Naive thymus-derived CD8-positive, alpha-beta T cell (primary cell): Measurements from ENCODE around the gene C19orf85. TPM values are rescaled to one million over a fixed set of nuclear protein-coding genes. Genes with fewer than 3 reads are reported as not detected.

Experiments
- ATAC-seq, 2 donors: fragments of 150-1000 bp; cut with Tn5 transposase in 1 of 2; sonication (Bioruptor Pico), chemical (Tn5 transposase) in 1 of 2; 1 replicate in 1 of 2; 2 replicates in 1 of 2; pipeline ENCODE4 v1.10.0; 2021; ENCODE audit warnings: mild to moderate bottlenecking in 2 of 2, moderate library complexity in 2 of 2
- POLR2A ChIA-PET: fragments of 350-600 bp; sonication (Branson Sonifier 250); formaldehyde crosslinking; loops from one replicate; lab custom pipeline; 2021; ENCODE audit warnings: antibody characterized with exemption; lab: Charles Lee
- DNase-seq, 10 donors: peaks; one replicate each; pipeline versions ENCODE4 v3.0.0 to v3.0.0-alpha.2; 2020 to 2022
- H3K27ac Mint-ChIP-seq, 10 donors: one replicate each; pipeline ENCODE4 v1.8.0; 2020 to 2022; ENCODE audit warnings: mild to moderate bottlenecking in 10 of 10, mixed read lengths in 10 of 10, moderate library complexity in 4 of 10, inconsistent platforms in 1 of 10
- H3K27me3 Mint-ChIP-seq, 5 donors: one replicate each; pipeline ENCODE4 v1.8.0; 2021 to 2022; ENCODE audit warnings: mixed read lengths in 5 of 5
- H3K36me3 Mint-ChIP-seq, 3 donors: one replicate each; pipeline ENCODE4 v1.8.0; 2020 to 2022; ENCODE audit warnings: mixed read lengths in 3 of 3, mild to moderate bottlenecking in 2 of 3, inconsistent platforms in 1 of 3
- H3K4me1 Mint-ChIP-seq, 4 donors: one replicate each; pipeline ENCODE4 v1.8.0; 2021 to 2022; ENCODE audit warnings: mixed read lengths in 4 of 4
- H3K4me3 Mint-ChIP-seq, 10 donors: one replicate each; pipeline ENCODE4 v1.8.0; 2020 to 2022; ENCODE audit warnings: mild to moderate bottlenecking in 10 of 10, mixed read lengths in 10 of 10, moderate library complexity in 6 of 10, inconsistent platforms in 1 of 10
- H3K9me3 Mint-ChIP-seq, 9 donors: one replicate each; pipeline ENCODE4 v1.8.0; 2020 to 2022; ENCODE audit warnings: mixed read lengths in 9 of 9, mild to moderate bottlenecking in 3 of 9, inconsistent platforms in 1 of 9, moderate library complexity in 1 of 9
- polyA plus RNA-seq, 3 donors: library from polyadenylated mRNA; unstranded; fragments of 300-500 nt; fragmentation: Illumina TruSeq; gene quantifications; one replicate each; pipeline ENCODE4 v1.2.3, GENCODE V29; 2021
- total RNA-seq, 8 experiments: library from RNA in 2 of 8; stranded (reverse) in 2 of 8; gene quantifications; one replicate each; pipeline ENCODE4 v1.2.3 and lab custom pipeline; 2021 to 2026

The C19orf85 gene
- total and polyA plus RNA-seq, 5 experiments from 2014 or later = not detected

DNA sequence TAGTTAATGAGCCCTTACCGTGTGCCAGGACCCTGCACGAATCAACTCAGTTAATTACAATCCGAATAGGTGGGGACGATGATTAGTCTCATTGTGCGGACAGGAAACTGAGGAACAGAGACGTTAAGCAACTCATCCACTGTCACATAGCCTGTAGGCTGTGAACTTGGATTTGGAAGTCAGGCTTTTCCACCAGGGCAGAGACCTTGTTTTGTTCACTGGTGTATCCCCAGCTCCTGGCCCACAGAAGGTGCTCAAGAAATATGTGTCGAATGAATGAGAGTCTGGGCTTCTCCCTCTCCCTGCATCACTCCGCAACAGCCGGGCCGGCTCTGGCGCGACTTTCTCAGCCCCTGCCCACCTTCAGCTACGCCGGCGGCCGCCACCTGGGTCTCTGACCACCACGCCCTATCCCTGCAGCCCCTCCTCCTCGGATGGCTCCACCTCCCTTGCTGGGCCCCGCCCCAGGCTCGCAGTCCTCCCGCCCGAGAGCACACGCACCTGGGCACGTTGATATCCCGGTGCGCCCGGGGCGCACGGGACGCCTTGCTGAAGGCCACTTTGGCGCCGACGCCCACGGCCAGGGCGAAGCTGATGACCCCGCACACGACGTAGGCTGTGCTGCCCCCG lies 22.7 kb downstream of the C19orf85 start:
- peak overlapping the region in 1 of 10 donors; percentile 60 for H3K27ac Mint-ChIP-seq
- H3K4me3 Mint-ChIP-seq = peak overlapping the region; percentile 3 to 72 (median 46)
- no peak for DNase-seq
- POLR2A ChIA-PET = no interaction called here
- peaks cover 19 to 28% (median 23%) of the 10 kb centered on the region in 4 donors for H3K4me1 Mint-ChIP-seq
- H3K27me3 Mint-ChIP-seq = peaks cover 45 to 82% (median 61%) of the 10 kb centered on the region in 5 donors
- peaks cover 0 to 15% (median 5%) of the 10 kb centered on the region in 3 donors for H3K36me3 Mint-ChIP-seq
- peaks cover 0 to 5% (median 0%) of the 10 kb centered on the region in 9 donors for H3K9me3 Mint-ChIP-seq
- peak; percentile 22 to 24 for ATAC-seq

DNA sequence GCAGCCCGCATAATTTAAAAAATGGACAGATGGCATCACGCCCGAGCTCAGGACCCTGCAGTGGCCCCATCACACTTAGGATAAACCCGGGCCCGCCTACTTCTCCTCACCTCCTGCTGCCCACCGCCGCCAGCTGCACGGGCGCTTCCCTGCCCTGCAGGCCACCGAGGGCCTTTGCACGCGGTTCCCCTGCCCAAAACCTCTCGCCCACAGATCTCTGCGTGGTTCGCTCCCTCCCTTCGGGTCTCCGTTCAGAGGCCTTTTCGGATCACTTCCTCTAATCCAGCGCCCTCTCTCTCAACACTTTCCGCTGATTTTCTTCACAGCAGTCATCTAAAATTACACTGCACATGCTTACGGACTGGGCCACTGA lies 23.2 kb downstream of the C19orf85 start:
- peak overlapping the region in 2 of 10 donors; percentile 26 to 63 for H3K27ac Mint-ChIP-seq
- ATAC-seq (peak in 1 of 2 donors; percentile 26), DNase-seq (no peak)
- POLR2A ChIA-PET = no interaction called here
- peak overlapping the region in 9 of 10 donors; percentile 3 to 72 (median 57) for H3K4me3 Mint-ChIP-seq
- H3K4me1 Mint-ChIP-seq = peaks cover 19 to 28% (median 23%) of the 10 kb centered on the region in 4 donors
- H3K36me3 Mint-ChIP-seq = peaks cover 0 to 15% (median 5%) of the 10 kb centered on the region in 3 donors
- peaks cover 0 to 5% (median 0%) of the 10 kb centered on the region in 9 donors for H3K9me3 Mint-ChIP-seq
- peaks cover 49 to 86% (median 64%) of the 10 kb centered on the region in 5 donors for H3K27me3 Mint-ChIP-seq

DNA sequence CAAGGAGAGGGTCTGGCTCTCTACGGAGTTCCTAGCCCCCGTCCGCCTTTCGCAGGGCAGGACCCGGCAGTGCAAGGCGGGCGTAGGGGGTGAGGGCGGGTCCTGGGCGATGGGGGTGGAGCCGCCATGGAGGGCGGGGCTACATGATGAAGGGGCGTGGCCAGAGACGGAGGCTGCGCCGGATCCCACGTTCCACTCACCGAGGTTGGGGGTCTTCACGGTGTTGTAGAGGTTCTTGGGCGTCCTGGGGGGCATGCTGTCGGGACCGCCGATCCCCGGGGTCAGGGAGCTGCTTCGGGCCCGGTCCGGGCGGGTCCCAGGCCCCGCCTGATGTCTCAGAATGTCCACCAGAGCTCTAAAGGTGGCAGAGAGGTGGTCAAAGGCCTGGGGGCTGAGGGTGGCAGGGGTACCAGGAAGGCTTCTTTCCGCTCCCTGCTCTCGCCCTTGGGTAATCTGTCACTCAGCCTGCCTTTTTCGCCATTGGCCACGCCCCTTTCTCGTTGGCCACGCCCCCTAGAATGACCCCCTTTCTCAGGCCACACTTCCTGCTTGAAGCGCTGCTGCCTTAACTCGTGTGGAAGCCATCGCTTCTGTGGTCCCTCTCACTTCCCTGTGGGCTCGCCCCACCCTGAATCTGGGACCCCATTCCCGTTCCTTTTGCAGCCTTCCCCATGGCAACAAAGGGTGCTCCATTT lies 24.0 kb downstream of the C19orf85 start:
- Mint-ChIP-seq H3K27ac (peak overlapping the region in 1 of 10 donors; percentile 63), H3K4me3 (peak overlapping the region in 9 of 10 donors; percentile 1 to 72 (median 59))
- POLR2A ChIA-PET = no interaction called here

DNA sequence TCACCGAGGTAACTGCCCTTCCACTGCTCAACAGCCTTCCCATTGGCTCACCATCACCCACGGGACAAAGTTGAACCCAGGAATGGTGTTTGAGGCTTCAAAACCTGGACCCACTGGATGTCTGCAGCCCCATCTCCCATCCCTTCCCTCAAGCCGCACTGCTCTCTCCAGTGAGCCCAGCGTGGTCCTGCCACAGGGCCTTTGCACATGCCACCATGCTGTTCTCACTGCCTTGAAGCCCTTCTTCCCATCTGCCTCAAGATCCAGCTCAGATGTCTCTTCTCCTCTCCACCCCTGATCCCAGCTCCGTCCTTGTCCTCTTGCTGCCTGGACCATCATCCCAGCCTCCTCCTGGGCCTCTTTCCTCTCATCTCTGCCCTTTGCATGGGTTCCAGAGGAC lies 25.5 kb downstream of the C19orf85 start:
- H3K27ac Mint-ChIP-seq = peak overlapping the region in 1 of 10 donors; percentile 35
- no peak for ATAC-seq
- H3K36me3 Mint-ChIP-seq = peaks cover 0 to 14% (median 5%) of the 10 kb centered on the region in 3 donors
- DNase-seq = no peak
- H3K4me3 Mint-ChIP-seq = no peak overlapping the region
- H3K4me1 Mint-ChIP-seq = peaks cover 19 to 28% (median 22%) of the 10 kb centered on the region in 4 donors
- H3K27me3 Mint-ChIP-seq = peaks cover 36 to 74% (median 55%) of the 10 kb centered on the region in 5 donors
- POLR2A ChIA-PET = no interaction called here
- H3K9me3 Mint-ChIP-seq = peaks cover 0 to 5% (median 0%) of the 10 kb centered on the region in 9 donors

More for the DNA sequence above, 24.0 kb downstream of the C19orf85 start:
- ATAC-seq (peak in 1 of 2 donors; percentile 49), DNase-seq (no peak)
- H3K27me3 Mint-ChIP-seq = peaks cover 46 to 87% (median 64%) of the 10 kb centered on the region in 5 donors
- H3K9me3 Mint-ChIP-seq = peaks cover 0 to 5% (median 0%) of the 10 kb centered on the region in 9 donors
- H3K4me1 Mint-ChIP-seq = peaks cover 19 to 28% (median 23%) of the 10 kb centered on the region in 4 donors
- H3K36me3 Mint-ChIP-seq = peaks cover 0 to 15% (median 5%) of the 10 kb centered on the region in 3 donors

DNA sequence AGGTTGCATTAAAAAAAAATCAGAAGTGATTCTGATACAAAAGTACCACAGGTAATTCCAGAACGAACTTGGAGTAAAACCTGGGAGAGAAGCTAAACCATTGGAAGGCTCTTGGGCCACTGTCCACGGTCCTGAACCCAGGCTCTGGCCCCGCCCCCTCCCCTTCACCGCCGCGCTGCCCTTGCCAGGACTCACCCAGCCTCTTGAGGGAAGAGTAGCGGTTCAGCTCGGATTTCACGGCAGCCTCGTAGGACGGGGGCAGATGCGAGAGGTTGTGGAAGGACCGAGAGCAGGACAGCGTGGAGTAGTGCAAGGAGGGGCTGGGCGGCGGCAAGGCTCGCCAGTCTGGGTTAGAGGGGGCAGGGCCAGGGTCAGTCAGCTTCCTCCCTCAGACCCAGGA lies 27.1 kb downstream of the C19orf85 start:
- H3K4me1 Mint-ChIP-seq = peaks cover 13 to 19% (median 15%) of the 10 kb centered on the region in 4 donors
- H3K27me3 Mint-ChIP-seq = peaks cover 32 to 63% (median 47%) of the 10 kb centered on the region in 5 donors
- peak in 1 of 2 donors; percentile 34 for ATAC-seq
- no peak overlapping the region for H3K27ac Mint-ChIP-seq
- POLR2A ChIA-PET = interaction anchor here (0.6 kb wide), 1 partner anchor 56 kb away, joined by 3 read pairs; no protein-coding TSS in a partner anchor
- H3K9me3 Mint-ChIP-seq = peaks cover 0 to 5% (median 0%) of the 10 kb centered on the region in 9 donors
- no peak overlapping the region for H3K4me3 Mint-ChIP-seq
- H3K36me3 Mint-ChIP-seq = peaks cover 0 to 14% (median 5%) of the 10 kb centered on the region in 3 donors
- DNase-seq = no peak

DNA sequence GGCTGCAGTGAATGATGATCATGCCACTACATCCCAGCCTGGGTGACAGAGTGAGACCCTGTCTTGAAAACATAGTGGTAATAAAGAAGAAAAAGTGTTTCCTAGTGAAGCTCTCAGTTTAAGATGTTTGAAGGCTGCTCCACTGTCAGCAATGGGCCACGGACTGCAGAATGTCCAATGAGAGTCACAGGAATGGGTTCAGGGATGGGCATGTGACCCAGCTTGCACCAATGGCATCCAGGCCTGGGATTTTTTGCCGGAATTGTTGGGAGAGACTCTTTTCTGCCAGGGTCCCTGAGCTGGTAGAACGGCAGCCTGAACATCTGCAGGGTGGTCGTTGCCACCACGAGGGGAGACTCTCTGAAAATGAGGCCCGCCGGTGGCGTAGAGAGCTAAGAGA lies 27.7 kb downstream of the C19orf85 start:
- H3K36me3 Mint-ChIP-seq = peaks cover 0 to 14% (median 5%) of the 10 kb centered on the region in 3 donors
- peaks cover 35 to 67% (median 52%) of the 10 kb centered on the region in 5 donors for H3K27me3 Mint-ChIP-seq
- H3K27ac Mint-ChIP-seq = no peak overlapping the region
- peaks cover 13 to 17% (median 14%) of the 10 kb centered on the region in 4 donors for H3K4me1 Mint-ChIP-seq
- POLR2A ChIA-PET = no interaction called here
- H3K9me3 Mint-ChIP-seq = peaks cover 0 to 5% (median 0%) of the 10 kb centered on the region in 9 donors
- DNase-seq (no peak), ATAC-seq (no peak)
- H3K4me3 Mint-ChIP-seq = no peak overlapping the region

DNA sequence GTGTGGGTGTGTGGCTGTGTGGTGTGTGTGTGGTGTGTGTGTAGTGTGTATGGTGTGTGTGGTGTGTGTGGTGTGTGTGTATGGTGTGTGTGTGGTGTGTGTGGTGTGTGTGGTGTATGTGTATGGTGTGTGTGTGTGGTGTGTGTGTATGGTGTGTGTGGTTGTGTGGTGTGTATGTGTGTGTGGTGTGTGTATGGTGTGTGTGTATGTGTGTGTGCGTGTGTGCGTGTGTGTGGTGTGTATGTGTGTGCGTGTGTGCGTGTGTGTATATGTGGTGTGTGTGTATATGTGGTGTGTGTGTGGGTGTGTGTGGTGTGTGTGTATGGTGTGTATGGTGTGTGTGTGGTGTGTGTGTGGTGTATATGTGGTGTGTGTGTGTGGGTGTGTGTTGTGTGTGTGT lies 29.5 kb downstream of the C19orf85 start:
- peaks cover 0 to 8% (median 0%) of the 10 kb centered on the region in 3 donors for H3K36me3 Mint-ChIP-seq
- ATAC-seq (no peak), DNase-seq (no peak)
- peaks cover 0 to 5% (median 0%) of the 10 kb centered on the region in 9 donors for H3K9me3 Mint-ChIP-seq
- H3K4me1 Mint-ChIP-seq = peaks cover 0 to 7% (median 3%) of the 10 kb centered on the region in 4 donors
- POLR2A ChIA-PET = no interaction called here
- H3K27me3 Mint-ChIP-seq = peaks cover 33 to 67% (median 54%) of the 10 kb centered on the region in 5 donors
- no peak overlapping the region for H3K4me3 Mint-ChIP-seq
- no peak overlapping the region for H3K27ac Mint-ChIP-seq

DNA sequence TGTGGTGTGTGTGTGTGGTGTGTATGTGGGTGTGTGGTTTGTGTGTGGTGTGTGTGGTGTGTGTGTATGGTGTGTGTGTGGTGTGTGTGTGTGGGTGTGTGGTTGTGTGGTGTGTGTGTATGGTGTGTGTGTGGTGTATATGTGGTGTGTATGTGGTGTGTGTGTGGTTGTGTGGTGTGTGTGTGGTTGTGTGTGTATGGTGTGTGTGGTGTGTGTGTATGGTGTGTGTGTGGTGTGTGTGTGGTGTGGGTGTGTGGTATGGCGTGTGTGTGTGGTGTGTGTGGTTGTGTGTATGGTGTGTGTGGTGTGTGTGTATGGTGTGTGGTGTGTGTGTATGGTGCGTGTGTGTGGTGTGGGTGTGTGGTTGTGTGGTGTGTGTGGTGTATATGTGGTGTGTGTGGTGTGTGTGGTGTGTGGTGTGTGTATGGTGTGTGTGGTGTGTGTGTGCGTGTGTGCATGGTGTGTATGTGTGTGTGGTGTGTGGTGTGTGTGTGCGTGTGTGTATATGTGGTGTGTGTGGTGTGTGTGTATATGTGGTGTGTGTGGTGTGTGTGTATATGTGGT lies 30.1 kb downstream of the C19orf85 start:
- DNase-seq (no peak), ATAC-seq (no peak)
- H3K4me1 Mint-ChIP-seq = peaks cover 0 to 12% (median 6%) of the 10 kb centered on the region in 4 donors
- H3K27me3 Mint-ChIP-seq = peaks cover 30 to 67% (median 54%) of the 10 kb centered on the region in 5 donors
- H3K27ac Mint-ChIP-seq = no peak overlapping the region
- POLR2A ChIA-PET = no interaction called here
- peaks cover 0 to 10% (median 0%) of the 10 kb centered on the region in 3 donors for H3K36me3 Mint-ChIP-seq
- H3K4me3 Mint-ChIP-seq = no peak overlapping the region
- peaks cover 0 to 5% (median 0%) of the 10 kb centered on the region in 9 donors for H3K9me3 Mint-ChIP-seq

DNA sequence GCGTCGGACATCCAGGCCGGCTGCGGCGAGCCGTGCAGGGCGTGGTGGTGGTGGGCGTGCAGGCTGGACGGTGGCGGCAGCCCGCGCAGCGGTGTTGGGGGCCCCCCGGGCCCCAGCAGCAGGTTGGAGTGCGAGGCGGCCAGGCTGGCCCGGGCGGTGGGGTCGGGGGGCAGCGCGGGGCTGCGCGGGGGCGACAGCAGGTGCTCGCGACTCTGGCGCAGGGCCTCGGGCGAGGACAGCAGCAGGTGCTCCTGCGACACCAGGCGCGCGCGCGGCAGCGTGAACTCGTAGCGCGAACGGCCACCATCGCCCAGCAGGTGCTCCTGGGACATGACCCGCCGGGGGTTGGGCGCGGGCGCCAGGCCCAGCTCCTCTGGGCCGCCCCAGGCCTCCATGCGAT lies 31.3 kb downstream of the C19orf85 start:
- POLR2A ChIA-PET = no interaction called here
- DNase-seq = no peak
- Mint-ChIP-seq H3K27me3 (peaks cover 26 to 67% (median 51%) of the 10 kb centered on the region in 5 donors), H3K9me3 (peaks cover 0 to 5% (median 0%) of the 10 kb centered on the region in 9 donors), H3K4me3 (no peak overlapping the region), H3K36me3 (peaks cover 0 to 4% (median 0%) of the 10 kb centered on the region in 3 donors), H3K27ac (no peak overlapping the region), H3K4me1 (peaks cover 0 to 15% (median 11%) of the 10 kb centered on the region in 4 donors)
- no peak for ATAC-seq

DNA sequence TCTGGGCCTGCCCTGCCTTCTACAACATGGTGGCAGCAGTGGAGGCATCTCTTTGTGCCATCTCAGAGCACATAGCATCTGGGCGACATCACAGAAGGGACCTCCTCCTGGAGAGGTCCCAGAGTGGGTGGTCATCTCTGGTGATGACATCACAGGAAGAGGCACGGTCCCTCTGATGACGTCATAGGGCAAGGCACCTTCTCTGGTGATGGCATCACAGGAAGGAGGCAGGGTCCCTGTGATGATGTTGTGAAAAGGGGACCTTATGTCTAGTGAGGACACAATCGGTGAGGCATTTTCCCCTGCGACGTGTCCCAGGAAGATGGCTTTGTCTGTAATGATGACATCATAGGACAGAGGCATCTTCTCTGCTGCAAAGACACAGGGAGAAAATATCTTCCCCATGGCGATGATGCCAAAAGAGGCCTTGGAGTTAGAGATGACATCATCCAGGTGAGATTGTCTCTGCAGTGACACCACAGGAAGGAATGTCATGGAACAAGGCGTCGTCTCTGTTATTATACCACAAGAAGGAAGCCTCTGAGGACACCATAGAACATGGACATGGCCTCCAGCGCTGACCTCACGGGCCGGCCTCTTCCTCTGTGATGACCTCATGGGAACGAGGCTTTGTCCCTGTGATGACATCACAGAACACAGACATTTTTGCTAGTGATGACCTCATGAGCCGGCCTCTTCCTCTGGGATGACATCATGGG lies 32.2 kb downstream of the C19orf85 start:
- POLR2A ChIA-PET = no interaction called here
- ATAC-seq (no peak), DNase-seq (no peak)
- Mint-ChIP-seq H3K27ac (no peak overlapping the region), H3K36me3 (peaks cover 0 to 4% (median 0%) of the 10 kb centered on the region in 3 donors), H3K4me3 (no peak overlapping the region), H3K27me3 (peaks cover 26 to 61% (median 46%) of the 10 kb centered on the region in 5 donors), H3K9me3 (peaks cover 0 to 5% (median 0%) of the 10 kb centered on the region in 9 donors), H3K4me1 (peaks cover 0 to 16% (median 11%) of the 10 kb centered on the region in 4 donors)

DNA sequence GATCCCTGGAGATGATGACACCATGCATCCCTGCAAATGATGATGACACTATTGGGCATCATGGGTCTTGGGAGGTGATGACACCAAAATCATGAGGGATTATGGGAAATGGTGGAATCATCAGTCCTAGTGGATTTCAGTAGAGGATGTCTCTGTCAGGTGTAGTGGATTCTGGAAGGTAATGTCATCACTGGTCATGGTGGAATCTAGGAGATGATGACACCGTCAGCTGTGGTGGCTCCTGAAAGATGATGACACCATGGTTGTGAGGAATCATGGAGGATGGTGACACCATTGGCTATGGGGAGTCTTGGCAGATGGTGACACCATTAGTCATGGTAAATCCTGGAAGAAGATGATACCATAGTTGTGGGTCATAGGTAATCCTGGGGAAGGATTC lies 33.4 kb downstream of the C19orf85 start:
- no peak for DNase-seq
- ATAC-seq = no peak
- H3K4me1 Mint-ChIP-seq = peaks cover 0 to 16% (median 10%) of the 10 kb centered on the region in 4 donors
- H3K27me3 Mint-ChIP-seq = peaks cover 20 to 50% (median 36%) of the 10 kb centered on the region in 5 donors
- peaks cover 0 to 5% (median 0%) of the 10 kb centered on the region in 9 donors for H3K9me3 Mint-ChIP-seq
- no peak overlapping the region for H3K27ac Mint-ChIP-seq
- H3K36me3 Mint-ChIP-seq = peaks cover 0 to 2% (median 0%) of the 10 kb centered on the region in 3 donors
- POLR2A ChIA-PET = no interaction called here
- H3K4me3 Mint-ChIP-seq = no peak overlapping the region

DNA sequence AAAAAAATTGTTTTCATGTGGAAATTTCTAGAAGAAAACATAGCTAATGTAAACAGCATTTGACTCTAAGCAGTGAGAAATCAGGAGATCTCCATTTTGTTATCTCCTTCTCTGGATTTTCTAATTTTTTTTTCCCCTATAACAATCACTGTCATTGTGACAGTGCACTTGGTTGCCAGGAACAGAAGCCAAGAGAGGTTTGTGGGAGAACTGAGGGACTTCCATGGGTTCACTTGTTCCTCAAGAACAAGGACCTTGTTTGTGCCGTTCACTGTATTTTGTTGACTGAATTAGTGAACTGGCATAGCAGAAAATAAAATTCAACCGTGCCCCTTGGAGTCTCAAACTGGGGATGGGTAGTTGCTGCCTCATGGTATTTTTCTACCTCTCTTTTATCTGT lies 38.5 kb downstream of the C19orf85 start:
- POLR2A ChIA-PET = interaction anchor here (0.7 kb wide), 1 partner anchor 20 kb away, joined by 6 read pairs; no protein-coding TSS in a partner anchor

More for the DNA sequence above, 38.5 kb downstream of the C19orf85 start:
- Mint-ChIP-seq H3K27me3 (peaks cover 8 to 39% (median 23%) of the 10 kb centered on the region in 5 donors), H3K36me3 (peaks cover 0 to 2% (median 0%) of the 10 kb centered on the region in 3 donors), H3K4me3 (no peak overlapping the region), H3K27ac (no peak overlapping the region), H3K9me3 (peaks cover 0 to 4% (median 0%) of the 10 kb centered on the region in 9 donors), H3K4me1 (peaks cover 8 to 25% (median 16%) of the 10 kb centered on the region in 4 donors)
- ATAC-seq (no peak), DNase-seq (no peak)
